GM19328 (cell line): ENCODE measurements around the gene OR5M10.
"Not testable (repeated sequence)": the region's sequence is repeated elsewhere in the genome, so short reads cannot be mapped to it uniquely, and the experiment has no call there.

Source experiments
- ATAC-seq: cut with Tn5 transposase; IDR thresholded peaks from one replicate; pipeline ENCODE4 v1.9.1; 2021; ENCODE audit warnings: mild to moderate bottlenecking, moderate library complexity; ENCODE audit not compliant: unreplicated experiment

Gene OR5M10

GRCh38 chr11:56577621-56578020 is at the start of gene OR5M10:
OR5M10 (minus strand) TSS chr11:56577721; CDS start chr11:56577721, 0 bp downstream.
- ATAC-seq: no peak

DNA sequence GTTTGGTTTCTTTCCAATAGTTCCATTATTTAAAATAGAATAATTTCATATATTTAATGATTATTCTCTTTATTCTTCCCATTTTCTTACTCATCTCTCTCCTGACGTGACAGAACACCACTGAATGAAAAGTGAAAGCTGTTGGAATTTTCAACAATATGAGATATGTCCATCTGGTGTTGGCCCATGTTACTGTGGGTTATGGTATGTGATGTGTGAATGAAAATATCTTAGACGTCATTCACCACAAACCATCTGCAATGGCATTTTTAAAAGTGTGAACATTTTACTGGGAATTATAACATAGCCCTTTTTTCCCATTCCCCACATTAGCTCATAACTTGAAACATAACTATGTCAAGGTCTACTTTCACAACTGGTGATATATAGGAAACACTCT is 48.4 kb upstream of the OR5M10 start:
- ATAC-seq: no peak

DNA sequence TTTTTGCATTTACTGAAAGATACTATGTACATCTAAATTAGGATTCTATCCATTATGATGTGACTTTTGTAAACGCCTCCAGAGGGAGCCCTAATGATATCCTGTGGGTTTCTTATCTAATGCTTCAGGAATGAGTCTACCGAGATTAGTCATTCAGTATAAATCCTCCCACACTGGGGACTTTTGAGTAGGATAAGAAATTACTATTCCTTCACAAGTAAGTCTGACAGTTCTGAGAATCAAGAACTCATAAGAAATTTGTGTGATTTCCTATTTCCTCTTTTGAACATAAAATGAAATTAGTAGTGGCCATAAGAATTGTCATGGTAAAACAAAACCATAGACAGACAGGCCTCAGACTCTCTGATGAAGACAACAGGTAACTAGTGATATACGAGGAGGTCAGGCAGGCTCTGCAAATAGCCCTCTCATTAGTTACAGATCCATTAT is 47.2 kb upstream of the OR5M10 start:
- ATAC-seq: no peak

DNA sequence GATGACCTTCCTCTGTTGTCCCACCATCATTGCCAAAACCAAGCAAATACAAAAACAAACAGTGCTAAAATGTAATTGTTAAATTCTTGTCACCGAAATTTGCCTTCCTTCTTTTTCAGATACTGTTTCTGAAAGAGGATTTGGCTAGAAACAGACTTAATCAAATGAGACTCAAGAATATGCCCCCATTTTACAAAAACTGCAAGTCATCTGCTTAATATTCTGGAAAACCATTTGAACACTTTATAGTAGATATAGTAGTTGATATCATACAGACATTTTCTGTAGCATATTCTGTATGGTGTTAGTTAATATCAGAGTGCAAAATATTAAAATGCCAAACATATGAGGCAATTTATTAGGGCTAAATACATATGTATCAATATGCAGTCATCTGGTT is 33.7 kb upstream of the OR5M10 start:
- ATAC-seq: no peak

- ATAC-seq: not testable (repeated sequence)
Measured at GRCh38 chr11:56592088-56592717, 14.7 kb upstream of the OR5M10 start.

DNA sequence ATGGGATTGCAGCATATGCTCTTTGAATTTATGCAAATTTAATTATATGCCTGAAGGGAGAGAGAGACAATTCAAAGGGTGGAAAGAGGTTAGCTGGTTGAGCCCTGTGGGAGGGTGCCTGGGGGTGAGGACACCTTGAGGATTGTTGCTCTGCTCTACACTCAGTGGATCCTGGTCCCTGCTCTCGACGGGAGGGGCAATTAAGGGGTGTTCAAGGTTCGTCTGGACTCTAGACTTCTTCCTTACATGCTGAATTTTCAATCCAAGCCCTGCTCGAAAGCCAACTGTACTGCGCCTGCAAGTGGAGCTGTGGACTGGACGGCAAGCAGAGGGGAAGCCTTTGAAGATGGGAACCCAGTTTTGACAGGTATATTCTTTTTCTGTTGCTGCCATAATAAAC is 18.9 kb downstream of the OR5M10 start:
- no peak for ATAC-seq

DNA sequence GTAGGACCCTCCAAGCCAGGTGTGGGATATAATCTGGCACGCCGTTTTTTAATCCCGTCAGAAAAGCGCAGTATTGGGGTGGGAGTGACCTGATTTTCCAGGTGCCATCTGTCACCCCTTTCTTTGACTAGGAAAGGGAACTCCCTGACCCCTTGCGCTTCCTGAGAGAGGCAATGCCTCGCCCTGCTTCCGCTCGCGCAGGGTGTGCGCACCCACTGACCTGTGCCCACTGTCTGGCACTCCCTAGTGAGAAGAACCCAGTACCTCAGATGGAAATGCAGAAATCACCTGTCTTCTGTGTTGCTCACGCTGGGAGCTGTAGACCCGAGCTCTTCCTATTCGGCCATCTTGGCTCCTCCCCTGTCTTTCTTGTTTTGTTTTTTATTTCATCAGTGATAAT is 22.8 kb downstream of the OR5M10 start:
- not testable (repeated sequence) for ATAC-seq

- ATAC-seq: no peak
Measured at GRCh38 chr11:56545531-56545930, 32.0 kb downstream of the OR5M10 start.

DNA sequence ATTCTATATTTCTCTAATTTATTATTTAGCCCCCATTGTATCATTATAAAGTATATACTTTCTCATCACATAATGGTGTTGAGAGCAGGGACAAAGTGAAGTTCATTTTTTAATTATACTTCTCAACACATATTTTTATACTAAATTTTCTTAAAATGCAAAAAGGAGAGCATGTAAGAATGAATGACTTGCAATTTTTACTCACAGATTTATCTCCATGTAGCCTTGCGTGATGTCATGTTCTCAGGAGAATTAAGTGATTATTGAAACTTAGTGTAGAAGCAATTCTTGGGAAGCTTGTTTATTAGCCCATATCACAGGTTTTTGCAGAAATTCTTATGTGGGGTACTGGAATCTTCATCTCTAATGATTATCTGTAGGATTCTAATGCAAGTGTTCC is 33.8 kb downstream of the OR5M10 start:
- ATAC-seq: no peak

DNA sequence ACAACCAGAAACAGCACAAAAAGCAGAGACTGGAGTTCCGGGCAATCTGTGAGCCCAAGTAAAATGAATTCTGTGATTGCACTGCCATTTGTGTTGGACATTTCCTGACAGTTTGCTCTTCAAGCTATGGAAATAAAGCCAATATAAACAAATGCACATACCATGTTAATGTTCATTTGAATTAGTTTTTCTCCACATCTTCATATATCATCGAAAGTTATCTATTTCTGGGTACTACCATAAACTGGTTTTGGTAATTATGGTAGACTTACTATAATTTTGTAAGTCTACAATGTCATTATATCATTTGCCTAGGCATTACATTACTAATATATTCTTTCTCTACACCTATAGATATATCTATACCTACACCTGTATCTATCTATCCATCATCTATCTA is 34.4 kb downstream of the OR5M10 start, which contains the start of gene OR5M11:
TSS of gene OR5M11 (minus strand) at position 101 of the 400 bp plus-strand sequence. CDS start at position 101, 0 bp downstream.
- ATAC-seq: no peak

DNA sequence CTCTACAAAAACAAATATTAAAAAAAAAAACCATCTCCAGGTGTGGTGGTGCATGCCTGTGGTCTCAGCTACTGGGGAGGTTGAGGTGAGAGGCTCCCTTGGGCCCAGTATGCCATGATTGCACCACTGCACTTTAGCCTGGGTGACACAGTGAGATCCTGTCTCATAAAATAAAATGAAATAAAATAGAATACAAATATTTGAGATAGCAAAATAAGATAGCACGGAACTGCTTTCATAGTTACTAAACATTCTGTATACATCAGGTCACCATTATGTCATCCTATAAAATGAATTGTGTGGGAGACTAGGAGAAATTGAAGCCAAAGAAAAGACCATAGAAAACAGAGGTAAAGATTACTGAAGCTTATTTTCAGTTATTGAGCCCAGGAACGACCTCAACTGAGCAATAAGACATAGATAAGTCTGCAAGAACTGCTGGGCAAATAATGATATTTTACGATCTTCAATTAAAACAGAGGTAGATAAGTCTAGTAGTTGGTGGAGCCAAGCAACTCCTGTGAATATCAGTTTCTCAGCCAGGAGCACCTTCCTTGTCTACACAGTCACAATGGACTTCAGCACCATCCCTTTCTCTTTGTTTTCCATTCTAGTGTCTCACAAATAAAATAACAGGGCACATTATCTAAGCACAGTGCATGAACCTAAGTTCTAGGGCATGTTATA is 44.3 kb downstream of the OR5M10 start:
- no peak for ATAC-seq

DNA sequence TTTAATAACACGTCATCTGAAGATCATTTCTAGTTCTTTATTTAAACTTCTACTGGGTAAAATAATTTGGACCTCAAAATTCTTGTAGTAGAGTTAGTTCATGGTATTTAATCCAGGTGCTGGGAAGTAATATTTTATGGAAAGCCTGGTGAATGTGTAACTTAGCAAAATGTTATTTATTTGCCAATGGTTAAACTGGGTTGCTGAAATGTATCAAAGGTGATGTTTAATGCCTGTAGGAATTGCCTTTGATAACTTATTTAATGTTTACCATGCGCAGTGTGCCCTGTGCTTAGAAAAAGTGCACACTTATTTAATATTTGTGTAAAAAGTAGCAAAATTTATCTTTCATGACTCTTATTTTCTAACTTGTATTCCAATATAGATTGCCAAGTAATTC is 45.7 kb downstream of the OR5M10 start:
- ATAC-seq: no peak
